K562 (cell line): ENCODE data around the gene DSCAM. TPM values are rescaled to one million over a fixed set of nuclear protein-coding genes. Genes with fewer than 3 reads are reported as not detected.

Source experiments
- ATAC-seq: fragments of 200-7000 bp; cut with Tn5 transposase; 3 replicates; pipeline ENCODE4 v1.9.1; 2020; ENCODE audit warnings: moderate library complexity
- BruUV-seq: library from RNA; stranded (reverse); fragments of 400-500 nt; replicated peaks from 2 replicates; lab custom pipeline; 2021; lab: Mats Ljungman, UMichigan
- CTCF ChIA-PET: fragments of 300-600 bp; formaldehyde crosslinking; extraction: SDS; loops from one replicate; lab custom pipeline; 2021; ENCODE audit warnings: low intra/inter-chr PET ratio; lab: Yijun Ruan, JAX
- POLR2A ChIA-PET: fragments of 300-600, 350-650 bp; sonication (Branson Sonifier 250); formaldehyde crosslinking; extraction: SDS; loops from one replicate; lab custom pipeline; 2021; ENCODE audit warnings: antibody characterized with exemption, inconsistent platforms; lab: Yijun Ruan, JAX
- DNase-seq, 4 experiments: peaks; one replicate each; pipeline versions ENCODE4 v3.0.0 to v3.0.0-alpha.2; 2011 to 2018; ENCODE audit warnings: low spot score in 3 of 4, mixed read lengths in 3 of 4; ENCODE audit errors: extremely low read depth in 1 of 4
- FAIRE-seq: peaks from 2 replicates; lab custom pipeline; 2011; peaks lifted over from hg19 to GRCh38; lab: Jason Lieb, UNC
- H2AFZ ChIP-seq: 2 replicates; pipeline ENCODE4 v1.6.0; 2011; ENCODE audit warnings: low read depth, low read length, control low read depth, inconsistent platforms
- H3K27ac ChIP-seq: fragments of 200-600 bp; 3 replicates; pipeline ENCODE4 v1.8.0; 2011; ENCODE audit warnings: low read depth, mild to moderate bottlenecking, control low read depth, inconsistent platforms, low read length, moderate library complexity, mixed read lengths; ENCODE audit errors: extremely low read depth
- H3K27me3 ChIP-seq, 2 experiments: fragments of 300-600 bp in 1 of 2; 2 replicates in 1 of 2; 3 replicates in 1 of 2; pipeline versions ENCODE4 v1.6.0 to v1.8.0; 2011; ENCODE audit warnings: inconsistent platforms in 2 of 2, low read length in 2 of 2, mild to moderate bottlenecking in 1 of 2, mixed read lengths in 1 of 2, moderate library complexity in 1 of 2; ENCODE audit not compliant: control insufficient read depth in 2 of 2, insufficient read depth in 2 of 2
- H3K36me3 ChIP-seq: fragments of 300-600 bp; 3 replicates; pipeline ENCODE4 v1.8.0; 2011; ENCODE audit warnings: mild to moderate bottlenecking, low read length, inconsistent platforms; ENCODE audit not compliant: control insufficient read depth, insufficient read depth
- H3K4me1 ChIP-seq, 2 experiments: fragments of 200-600 bp in 1 of 2; replicated peaks in 1 of 2; 2 replicates in 1 of 2; 3 replicates in 1 of 2; pipeline versions ENCODE4 v1.5.1 to v1.8.0; 2011; ENCODE audit warnings: inconsistent platforms in 2 of 2, low read length in 2 of 2, mild to moderate bottlenecking in 1 of 2, mixed read lengths in 1 of 2, moderate library complexity in 1 of 2; ENCODE audit not compliant: control insufficient read depth in 2 of 2, insufficient read depth in 2 of 2
- H3K4me2 ChIP-seq: 2 replicates; pipeline ENCODE4 v1.6.1; 2011; ENCODE audit warnings: low read length, control low read depth, inconsistent platforms, mixed read lengths; ENCODE audit not compliant: insufficient read depth
- H3K4me3 ChIP-seq: fragments of 200-600 bp; sonication (generic), shearing (Covaris generic); 2 replicates; pipeline ENCODE4 v1.5.1; 2016; ENCODE audit warnings: control low read depth, inconsistent platforms
- H3K79me2 ChIP-seq: fragments of 200-600 bp; 3 replicates; pipeline ENCODE4 v1.8.0; 2011; ENCODE audit warnings: low read length, inconsistent platforms; ENCODE audit not compliant: control insufficient read depth, insufficient read depth
- H3K9ac ChIP-seq, 2 experiments: 2 replicates each; pipeline versions ENCODE4 v1.6.0 to v1.6.1; 2011; ENCODE audit warnings: low read depth in 2 of 2, low read length in 2 of 2, control low read depth in 1 of 2, inconsistent platforms in 1 of 2, mild to moderate bottlenecking in 1 of 2, mixed read lengths in 1 of 2; ENCODE audit not compliant: insufficient read depth in 1 of 2
- H3K9me1 ChIP-seq: one replicate; pipeline ENCODE4 v1.6.0; 2011; ENCODE audit warnings: inconsistent platforms, mild to moderate bottlenecking, low read length, moderate library complexity; ENCODE audit not compliant: control insufficient read depth, insufficient read depth
- H3K9me3 ChIP-seq: replicated peaks from 2 replicates; pipeline ENCODE4 v1.5.1; 2011; ENCODE audit warnings: low read depth, low read length, inconsistent platforms; ENCODE audit not compliant: control insufficient read depth, insufficient read depth
- H4K20me1 ChIP-seq: replicated peaks from 2 replicates; pipeline ENCODE4 v1.6.1; 2011; ENCODE audit warnings: low read length, inconsistent platforms, mixed read lengths; ENCODE audit not compliant: control insufficient read depth, insufficient read depth
- ARID1B ChIP-seq: fragments of 450-650 bp; IDR thresholded peaks from 2 replicates; pipeline ENCODE4 v1.6.1; 2016; ENCODE audit warnings: antibody characterized with exemption, mild to moderate bottlenecking, inconsistent platforms
- ATF3 ChIP-seq, 2 experiments: fragments of 450-650 bp in 1 of 2; sonication (generic) in 1 of 2; formaldehyde crosslinking in 1 of 2; IDR thresholded peaks in 1 of 2; conservative IDR thresholded peaks in 1 of 2; 2 replicates each; pipeline versions ENCODE4 v1.6.1 to v1.8.1; 2016 to 2023; ENCODE audit warnings: mild to moderate bottlenecking in 2 of 2, moderate library complexity in 2 of 2, inconsistent platforms in 1 of 2, missing genetic modification reagents in 1 of 2
- BRD9 ChIP-seq: fragments of 450-650 bp; IDR thresholded peaks from 2 replicates; pipeline ENCODE4 v1.6.1; 2018; ENCODE audit warnings: low read depth; ENCODE audit not compliant: partially characterized antibody
- KDM5B ChIP-seq: fragments of 200-600 bp; sonication (generic); IDR thresholded peaks from 2 replicates; pipeline ENCODE4 v1.6.1; 2012; ENCODE audit warnings: low read depth, mild to moderate bottlenecking, moderate library complexity, low read length, control low read depth, inconsistent platforms; ENCODE audit not compliant: insufficient replicate concordance
- KHSRP ChIP-seq: fragments of 450-650 bp; IDR thresholded peaks from 2 replicates; pipeline ENCODE4 v1.6.1; 2017
- MNT ChIP-seq, 2 experiments: fragments of 450-650 bp; conservative IDR thresholded peaks; 2 replicates each; pipeline ENCODE4 v1.6.1; 2017; ENCODE audit warnings: mild to moderate bottlenecking in 2 of 2, moderate library complexity in 2 of 2
- NCOA4 ChIP-seq: fragments of 450-650 bp; IDR thresholded peaks from 2 replicates; pipeline ENCODE4 v1.6.1; 2018; ENCODE audit warnings: mild to moderate bottlenecking; ENCODE audit not compliant: partially characterized antibody
- NFE2L1 ChIP-seq: fragments of 450-650 bp; IDR thresholded peaks from 2 replicates; pipeline ENCODE4 v1.6.1; 2016; ENCODE audit warnings: missing genetic modification characterization, low read depth, mild to moderate bottlenecking, missing compliant biosample characterization, moderate library complexity, borderline replicate concordance
- PTRF ChIP-seq: fragments of 450-650 bp; IDR thresholded peaks from 2 replicates; pipeline ENCODE4 v1.6.1; 2016; ENCODE audit warnings: mild to moderate bottlenecking, missing genetic modification characterization, missing compliant biosample characterization
- WHSC1 ChIP-seq: IDR thresholded peaks from one replicate; pipeline ENCODE4 v1.6.1; 2012; ENCODE audit warnings: low read length, control low read depth, inconsistent platforms
- ZNF184 ChIP-seq: sonication (generic); formaldehyde crosslinking; IDR thresholded peaks from 2 replicates; pipeline ENCODE4 v1.5.0; 2020; ENCODE audit warnings: missing genetic modification reagents
- WGBS: fragments of 100-300 bp; shearing (Covaris generic); methylation state at CpG from one replicate; pipeline ENCODE4 v1.1.6; 2016; ENCODE audit warnings: low coverage, mixed read lengths; ENCODE audit not compliant: insufficient coverage; ENCODE audit errors: missing lambda C conversion rate; 5-methylcytosine and 5-hydroxymethylcytosine counted together
- in situ Hi-C: fragments of 300-500 bp; cut with MboI; formaldehyde crosslinking; loops from 4 replicates; pipeline ENCODE4 v1.15.0; 2018; ENCODE audit warnings: inconsistent platforms, mixed read lengths
- intact Hi-C: fragments of 100-400 bp; cut with micrococcal nuclease; formaldehyde crosslinking; loops from 2 replicates; pipeline ENCODE4 v1.14.2; 2022
- polyA plus RNA-seq, 8 experiments: library from polyadenylated mRNA; depleted of rRNA in 4 of 8; stranded (reverse) in 5 of 8; unstranded in 3 of 8; fragments of >200 nt; fragmentation: Nextera tagmentation in 2 of 8; fragmentation: Illumina TruSeq in 1 of 8; extraction: Ambion mirVana in 2 of 8; extraction: Trizol in 1 of 8; gene quantifications; 2 replicates each; pipeline versions ENCODE4 v1.2.1 to v1.2.3, GENCODE V29; 2011 to 2014; ENCODE audit warnings: inconsistent platforms in 1 of 8, missing spikeins in 1 of 8
- total RNA-seq, 7 experiments: library from RNA; depleted of rRNA in 6 of 7; stranded (reverse); fragments of >200 nt in 6 of 7; fragmentation: Illumina TruSeq in 2 of 7; extraction: Trizol in 2 of 7; gene quantifications; 2 replicates each; pipeline versions ENCODE4 v1.2.1 to v1.2.3, GENCODE V29; 2011 to 2021; ENCODE audit warnings: low replicate concordance in 1 of 7

Gene DSCAM
- total and polyA plus RNA-seq, 9 of the 15 experiments (the other 6 are each of a cell fraction or from before 2014, with no cell fraction given), result not detected

GRCh38 chr21:40797410-40797809 lies 49.5 kb downstream of the DSCAM start:
- Histone ChIP-seq H3K36me3 (no peaks in the 10 kb centered on the region), H3K9me1 (no peaks in the 10 kb centered on the region), H3K4me1 (no peaks in the 10 kb centered on the region), H2AFZ (no peak overlapping the region), H3K79me2 (no peaks in the 10 kb centered on the region), H4K20me1 (no peaks in the 10 kb centered on the region), H3K4me3 (no peak overlapping the region), H3K27me3 (no peaks in the 10 kb centered on the region)
- POLR2A ChIA-PET, result no interaction called here
- intact Hi-C loops (no loop called here), in situ Hi-C loops (no loop called here)
- CTCF ChIA-PET, result no interaction called here
- FAIRE-seq (no peak), DNase-seq (no peak)
- no peak for TF ChIP-seq ZNF184 (CRISPR knock-in tag)
- no peak for TF ChIP-seq NCOA4
- TF ChIP-seq, all 486 proteins: peak for 0
- no peak overlapping the region for H3K9ac ChIP-seq
- H3K27ac ChIP-seq, result no peak overlapping the region
- no peak for ATAC-seq
- peaks cover 5% of the 10 kb centered on the region for H3K9me3 ChIP-seq
- H3K4me2 ChIP-seq, result no peak overlapping the region
- BruUV-seq, result no TSS peak
- WGBS, result 0% methylated on average over 1 of the region's 1 CpG

- TF ChIP-seq MNT (conservative IDR thresholded peaks at IDR 0.05) (no peak), KDM5B (no peak), NFE2L1 (no peak), ARID1B (no peak), WHSC1 (no peak), BRD9 (no peak), PTRF (tag) (no peak), KHSRP (no peak), ATF3 (IDR thresholded peaks at IDR 0.05) (no peak), ATF3 (CRISPR knock-in tag; conservative IDR thresholded peaks at IDR 0.05) (no peak)
- no peak for FAIRE-seq
- H3K9me1 ChIP-seq, result no peaks in the 10 kb centered on the region
- BruUV-seq, result no TSS peak
- H3K4me2 ChIP-seq, result no peak overlapping the region
- in situ Hi-C loops (no loop called here), intact Hi-C loops (no loop called here)
- H2AFZ ChIP-seq, result no peak overlapping the region
- 0% methylated on average over 1 of the region's 1 CpG for WGBS
- ATAC-seq, result no peak
- H3K27ac ChIP-seq, result no peak overlapping the region
- no peaks in the 10 kb centered on the region for H3K27me3 ChIP-seq
- H3K9ac ChIP-seq, result no peak overlapping the region
- DNase-seq, result no peak
- peaks cover 3% of the 10 kb centered on the region; the same call in 1 of the 2 replicates for H3K9me3 ChIP-seq
- ChIA-PET CTCF (no interaction called here), POLR2A (no interaction called here)
- H4K20me1 ChIP-seq, result no peaks in the 10 kb centered on the region
- H3K36me3 ChIP-seq, result no peaks in the 10 kb centered on the region
- no peaks in the 10 kb centered on the region for H3K79me2 ChIP-seq
- no peak overlapping the region for H3K4me3 ChIP-seq
- H3K4me1 ChIP-seq, result no peaks in the 10 kb centered on the region
Observed at GRCh38 chr21:40796464-40796863, 50.5 kb downstream of the DSCAM start.
